HG03521 (cell line): ENCODE data around the gene GABRB3.
"Not testable (repeated sequence)": the region's sequence is repeated elsewhere in the genome, so short reads cannot be mapped to it uniquely, and the experiment has no call there.

Source experiments
- ATAC-seq: cut with Tn5 transposase; IDR thresholded peaks from one replicate; pipeline ENCODE4 v1.9.1; 2021; ENCODE audit warnings: mild to moderate bottlenecking, moderate library complexity; ENCODE audit not compliant: unreplicated experiment

Gene GABRB3

GRCh38 chr15:26736502-26737248, 36.2 kb downstream of the GABRB3 start:
- no peak for ATAC-seq

DNA sequence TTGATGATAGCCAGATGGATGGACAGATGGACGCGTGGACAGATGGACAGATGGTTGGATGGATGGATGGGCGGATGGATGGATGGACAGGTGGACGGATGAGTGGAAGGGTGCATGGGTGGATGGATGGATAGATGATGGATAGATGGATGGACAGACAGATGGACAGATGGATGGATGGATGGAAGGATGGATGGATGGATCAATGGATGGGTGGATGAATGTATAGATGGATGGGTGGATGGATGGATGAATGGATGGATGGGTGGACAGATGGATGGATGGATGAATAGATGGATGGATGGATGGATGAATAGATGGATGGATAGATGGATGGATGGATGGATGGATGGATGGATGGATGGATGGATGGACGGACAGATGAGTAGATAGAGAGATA, 40.9 kb downstream of the GABRB3 start:
- ATAC-seq = no peak

DNA sequence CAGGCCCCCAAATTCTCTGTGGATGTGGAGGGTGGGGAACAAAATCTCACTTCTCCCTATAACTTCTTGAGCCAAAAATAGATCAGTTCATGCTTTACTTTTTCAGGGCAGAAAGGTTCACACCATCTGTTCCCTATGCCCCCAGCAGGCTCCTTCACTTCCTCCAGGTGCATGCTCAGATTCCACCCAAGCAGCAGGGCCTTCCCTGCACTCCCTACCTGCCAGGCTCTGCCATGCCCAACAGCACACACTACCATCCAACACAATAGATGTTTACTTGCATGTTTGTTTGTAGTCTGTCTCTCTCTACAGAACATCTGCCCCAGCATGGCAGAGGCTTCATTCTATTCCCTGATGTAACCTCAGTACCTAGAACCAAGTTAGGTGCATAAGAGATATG, 43.3 kb downstream of the GABRB3 start:
- no peak for ATAC-seq

- no peak for ATAC-seq
Measured at GRCh38 chr15:26729030-26729429, 43.8 kb downstream of the GABRB3 start.

DNA sequence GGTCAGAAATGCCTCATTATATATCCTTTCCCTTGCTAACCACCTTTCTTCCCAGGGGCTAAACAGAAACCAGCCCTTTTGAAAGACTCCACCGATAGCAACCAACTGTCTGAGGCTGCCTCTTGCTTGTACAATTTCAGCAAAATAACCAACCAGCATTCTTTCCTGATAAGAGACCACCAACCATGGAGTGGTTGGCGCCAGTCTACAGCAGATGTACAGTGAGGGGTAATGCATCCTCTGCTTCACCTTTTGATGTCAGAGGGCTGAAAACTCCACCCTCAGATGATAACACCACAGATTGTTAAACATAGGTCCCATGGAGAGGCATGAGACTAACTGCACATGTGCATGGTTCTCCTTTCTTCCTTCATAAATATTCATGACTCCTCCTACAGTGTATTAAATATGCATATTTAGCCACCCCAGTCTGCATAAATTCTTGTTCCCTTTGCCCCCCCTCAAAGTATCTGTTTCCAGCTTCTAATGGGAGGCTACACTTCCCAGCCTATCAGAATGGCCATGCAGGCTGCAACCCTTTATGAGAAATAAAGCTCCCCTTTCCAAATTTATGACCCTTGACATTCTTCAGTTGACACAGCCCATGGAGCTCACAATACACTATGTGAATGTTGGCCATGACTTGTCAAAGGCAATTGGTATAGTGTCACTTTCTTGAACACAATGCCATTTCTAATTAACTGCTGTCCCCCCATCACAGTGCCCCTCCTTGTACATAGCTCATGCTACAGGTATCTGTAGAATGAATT, 48.3 kb downstream of the GABRB3 start:
- ATAC-seq = no peak

DNA sequence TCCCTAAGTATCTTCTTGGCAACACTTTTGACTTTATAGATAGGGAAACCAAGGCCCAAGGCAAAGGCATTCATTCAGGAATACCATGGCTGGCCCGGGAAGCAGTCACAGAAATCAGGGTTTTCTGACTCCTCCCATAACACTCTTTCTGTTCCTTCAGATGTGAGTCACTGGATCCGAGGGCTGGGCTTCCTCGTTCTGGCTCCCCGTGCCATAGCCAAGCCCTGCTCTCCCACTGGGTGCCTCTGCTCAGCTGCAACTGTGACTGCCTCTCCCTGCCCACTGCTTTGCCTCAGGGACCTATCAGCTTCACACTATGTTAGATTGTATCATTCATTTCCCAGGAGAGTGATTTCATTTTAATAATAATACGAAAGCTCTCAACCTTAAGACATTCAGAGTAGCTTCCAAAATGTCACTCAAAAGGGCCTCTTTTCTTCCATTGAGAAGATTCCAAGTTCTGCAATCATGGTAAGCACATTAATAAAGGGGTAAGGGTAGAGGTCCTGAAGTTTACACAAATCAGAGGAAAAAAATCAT, 50.2 kb downstream of the GABRB3 start:
- no peak for ATAC-seq

DNA sequence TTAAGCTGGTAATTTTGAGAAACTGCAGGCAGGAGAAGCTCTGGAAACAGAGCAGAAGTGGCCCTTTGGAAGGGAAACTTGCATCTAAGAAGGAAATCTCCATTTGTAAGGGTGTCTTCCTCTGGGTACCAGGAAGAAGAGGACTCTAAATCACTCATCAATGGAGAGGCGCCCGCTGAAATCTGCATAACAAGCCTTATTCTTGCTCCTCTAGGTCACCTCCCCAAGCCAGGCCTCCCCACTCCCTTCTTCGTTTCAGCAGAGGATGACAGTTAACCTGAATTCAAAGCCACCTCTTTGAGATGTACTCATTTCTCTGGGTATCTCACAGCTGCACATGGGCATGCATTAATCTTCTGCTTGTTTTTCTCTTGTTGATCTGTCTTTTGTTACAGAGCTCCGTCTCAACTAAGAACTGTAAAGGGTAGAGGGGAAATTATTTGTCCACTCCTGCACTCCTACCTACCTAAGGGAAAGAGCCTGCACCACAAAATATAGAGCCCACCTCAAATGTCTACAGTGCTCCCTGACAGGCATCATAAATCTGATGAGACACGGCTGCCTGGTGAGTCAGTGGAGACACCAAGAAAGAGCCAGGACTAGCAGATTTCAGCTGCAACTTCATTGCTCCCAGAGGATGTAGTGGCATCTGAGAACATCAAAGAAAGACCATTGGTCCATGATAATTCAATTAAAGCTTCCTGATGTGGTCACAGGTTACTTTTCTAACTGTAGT, 51.5 kb downstream of the GABRB3 start:
- ATAC-seq = no peak

DNA sequence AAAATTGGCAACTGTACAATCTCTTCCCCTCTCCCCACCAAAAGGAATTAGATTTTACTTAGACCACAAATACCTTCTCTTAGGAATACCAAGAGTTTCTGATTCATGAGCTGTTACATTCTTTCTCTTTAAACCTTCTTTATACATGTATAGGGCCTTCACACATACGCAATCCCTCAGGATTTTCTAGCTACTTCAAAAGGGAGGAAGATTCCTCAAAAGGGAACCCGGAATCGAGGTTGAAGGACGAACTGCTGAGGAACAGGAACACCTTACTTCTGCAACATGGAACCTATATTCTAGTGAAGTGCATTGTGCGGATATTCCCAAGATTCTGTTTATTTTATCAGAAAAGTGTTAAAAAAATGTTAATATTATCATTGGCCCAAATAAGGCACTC, 52.3 kb downstream of the GABRB3 start:
- ATAC-seq = no peak

DNA sequence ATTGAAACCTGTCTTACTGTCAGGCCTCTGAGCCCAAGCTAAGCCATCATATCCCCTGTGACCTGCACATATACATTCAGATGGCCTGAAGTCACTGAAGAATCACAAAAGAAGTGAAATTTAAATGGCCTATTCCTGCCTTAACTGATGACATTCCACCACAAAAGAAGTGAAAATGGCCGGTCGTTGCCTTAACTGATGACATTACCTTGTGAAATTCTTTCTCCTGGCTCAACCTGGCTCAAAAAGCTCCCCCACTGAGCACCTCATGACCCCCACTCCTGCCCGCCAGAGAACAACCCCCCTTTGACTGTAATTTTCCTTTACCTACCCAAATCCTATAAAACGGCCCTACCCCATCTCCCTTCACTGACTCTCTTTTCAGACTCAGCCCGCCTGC, 53.0 kb downstream of the GABRB3 start:
- not testable (repeated sequence) for ATAC-seq

- ATAC-seq = no peak
Measured at GRCh38 chr15:26716069-26716468, 56.8 kb downstream of the GABRB3 start.

- ATAC-seq = no peak
Measured at GRCh38 chr15:26713498-26713897, 59.4 kb downstream of the GABRB3 start.

- ATAC-seq = no peak
Measured at GRCh38 chr15:26712335-26712734, 60.5 kb downstream of the GABRB3 start.

GRCh38 chr15:26711445-26711844, 61.4 kb downstream of the GABRB3 start:
- no peak for ATAC-seq

GRCh38 chr15:26702381-26702780, 70.5 kb downstream of the GABRB3 start:
- ATAC-seq = no peak

DNA sequence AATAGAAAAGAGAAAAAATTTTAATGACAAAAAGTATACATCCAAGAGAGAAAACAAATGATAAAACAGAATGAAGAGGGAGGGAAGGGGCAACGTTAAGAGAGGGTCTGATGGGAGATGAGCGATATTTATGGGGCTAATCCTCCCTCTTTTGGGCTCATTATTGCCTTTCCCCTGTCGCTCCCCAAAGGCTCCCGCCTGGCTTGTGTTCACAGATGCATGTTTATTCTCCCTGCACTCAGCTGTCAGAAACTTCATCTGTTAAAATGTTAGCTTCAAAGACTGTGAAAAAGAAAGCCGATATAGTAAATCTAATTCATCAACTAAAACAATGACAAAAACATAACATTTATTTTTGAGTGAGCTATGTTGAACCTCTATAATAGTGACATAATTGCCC, 74.3 kb downstream of the GABRB3 start:
- ATAC-seq = no peak

- ATAC-seq = no peak
Measured at GRCh38 chr15:26697913-26698312, 75.0 kb downstream of the GABRB3 start.

DNA sequence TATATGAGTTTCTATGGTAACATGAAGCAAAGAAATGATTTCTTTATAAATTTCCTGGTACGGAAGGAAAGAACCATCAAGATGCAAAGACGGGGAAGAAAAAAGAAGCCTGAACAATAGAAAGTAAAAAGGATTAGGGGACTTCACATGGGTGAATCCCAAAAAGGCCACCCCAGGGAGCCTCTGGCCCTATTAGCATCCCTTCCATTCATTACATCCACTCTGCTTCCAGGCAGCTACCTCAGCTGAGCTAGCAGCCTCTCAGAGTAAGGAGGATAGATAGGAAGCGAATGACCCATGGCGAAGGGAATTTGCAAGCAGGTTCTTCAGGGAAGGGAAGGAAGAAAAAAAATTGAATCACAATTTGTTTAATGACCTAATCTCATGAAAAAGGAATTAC, 81.6 kb downstream of the GABRB3 start:
- no peak for ATAC-seq

- no peak for ATAC-seq
Measured at GRCh38 chr15:26690778-26691177, 82.1 kb downstream of the GABRB3 start.

DNA sequence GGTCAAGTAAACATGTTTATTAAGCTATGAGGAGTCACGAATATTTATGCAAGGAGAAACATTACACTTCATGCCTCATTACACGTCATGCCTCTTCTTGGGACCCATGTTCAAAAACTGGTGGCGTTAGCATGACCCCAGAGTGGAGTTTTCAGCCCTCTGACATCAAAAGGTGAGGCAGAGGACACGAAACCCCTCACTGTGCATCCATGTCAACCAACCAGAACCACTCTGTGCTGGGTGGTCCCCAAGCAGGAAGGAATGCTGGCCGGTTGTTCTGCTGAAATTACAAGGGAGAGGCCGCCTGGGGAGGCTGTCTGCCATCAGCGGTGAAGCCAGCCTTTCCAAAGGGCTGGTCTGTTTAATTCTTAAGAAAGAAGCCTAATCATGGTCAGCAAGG, 83.4 kb downstream of the GABRB3 start:
- ATAC-seq = no peak

GRCh38 chr15:26686547-26687187, 86.2 kb downstream of the GABRB3 start:
- no peak for ATAC-seq

DNA sequence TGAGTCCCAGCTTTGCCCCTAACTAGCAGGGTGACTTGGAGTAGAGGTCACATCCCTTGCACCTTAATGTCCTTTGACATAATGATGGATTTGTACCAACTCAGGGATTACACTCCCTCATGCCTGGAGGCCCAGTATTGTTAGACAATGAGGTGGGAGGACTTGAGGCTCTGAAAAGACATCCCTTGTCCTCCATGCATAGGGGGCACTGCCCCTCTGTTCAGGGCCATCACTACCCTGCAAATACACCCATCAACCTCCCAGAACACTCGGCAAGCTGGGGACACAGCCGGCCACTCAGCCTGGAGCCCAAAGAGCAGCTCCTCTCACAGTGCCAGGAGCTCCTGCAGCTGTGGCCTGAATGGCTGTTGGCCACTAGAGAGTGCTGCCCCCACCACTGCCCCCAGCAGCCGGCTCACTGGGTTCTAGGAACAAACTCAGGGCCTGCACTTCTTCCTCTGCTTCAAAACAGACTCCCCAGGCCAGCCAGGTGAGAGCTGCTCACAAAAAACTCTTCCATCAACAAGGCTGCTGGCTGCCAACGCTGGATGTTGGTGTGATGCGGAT, 90.2 kb downstream of the GABRB3 start:
- ATAC-seq = no peak
